Measurements from ENCODE around the gene NCAPH2.

NCAPH2 gene

DNA sequence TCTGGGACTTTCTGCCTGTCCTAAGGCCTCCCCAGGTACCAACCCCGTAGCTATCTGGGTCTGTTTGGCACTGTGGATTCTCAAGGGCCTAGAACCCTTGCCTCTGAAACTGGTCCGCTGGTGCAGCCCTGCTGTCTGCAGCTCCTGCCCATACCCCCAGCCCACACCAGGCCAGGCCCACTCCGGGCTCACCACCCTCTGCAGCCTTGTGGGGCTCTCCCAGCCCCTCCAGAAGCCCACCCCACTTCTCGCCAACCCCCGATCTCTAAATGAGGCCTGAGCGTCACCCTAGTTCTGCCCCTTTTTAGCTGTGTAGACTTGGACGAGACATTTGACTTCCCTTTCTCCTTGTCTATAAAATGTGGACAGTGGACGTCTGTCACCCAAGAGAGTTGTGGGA lies 42.4 kb downstream of the NCAPH2 start:
- FAIRE-seq: no peak

DNA sequence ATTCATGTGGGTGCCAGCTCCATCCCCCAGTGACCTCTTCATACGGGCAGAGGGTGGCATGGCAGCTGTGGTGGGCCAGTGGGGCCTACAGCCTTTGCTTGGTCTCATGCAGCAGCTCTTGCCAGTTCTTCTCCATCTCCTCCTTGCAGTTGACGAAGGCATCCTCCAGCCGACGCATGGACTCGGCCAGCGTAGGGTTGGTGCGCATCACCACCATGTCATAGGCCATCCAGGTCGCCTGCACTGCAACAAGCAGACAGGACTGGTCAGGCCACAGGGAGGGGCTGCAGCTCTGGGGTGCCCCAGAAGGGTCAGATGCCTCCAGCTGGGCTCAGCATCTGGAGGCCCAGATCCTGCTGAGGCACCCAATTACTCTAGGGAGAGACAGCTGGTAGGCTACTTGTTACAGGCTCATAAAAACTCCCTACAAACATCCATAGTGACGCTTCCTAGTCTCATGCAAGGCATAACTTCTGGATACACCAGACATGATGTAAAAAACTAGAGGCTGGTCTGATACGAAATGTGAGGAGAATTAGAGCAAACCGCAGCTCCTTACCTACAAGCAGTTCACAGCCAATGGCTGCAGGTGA lies 43.2 kb downstream of the NCAPH2 start:
- FAIRE-seq: no peak

DNA sequence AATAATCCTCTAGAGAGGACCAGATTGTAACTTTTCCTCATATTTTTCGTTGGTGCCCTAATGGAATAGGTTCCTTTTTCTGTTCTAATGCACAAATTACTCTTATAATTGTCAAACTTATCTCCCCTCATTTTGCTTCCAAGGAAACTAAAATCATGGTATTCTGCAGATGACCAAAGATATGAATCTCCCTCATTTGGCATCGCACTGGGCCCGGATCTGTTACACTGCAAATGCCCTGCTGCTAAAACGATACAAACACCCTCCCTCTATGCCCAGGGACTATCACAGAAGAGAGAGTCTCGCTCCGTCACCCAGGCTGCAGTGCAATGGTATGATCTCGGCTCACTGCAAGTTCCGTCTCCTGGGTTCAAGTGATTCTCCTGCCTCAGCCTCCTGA lies 45.3 kb downstream of the NCAPH2 start:
- no peak for FAIRE-seq

DNA sequence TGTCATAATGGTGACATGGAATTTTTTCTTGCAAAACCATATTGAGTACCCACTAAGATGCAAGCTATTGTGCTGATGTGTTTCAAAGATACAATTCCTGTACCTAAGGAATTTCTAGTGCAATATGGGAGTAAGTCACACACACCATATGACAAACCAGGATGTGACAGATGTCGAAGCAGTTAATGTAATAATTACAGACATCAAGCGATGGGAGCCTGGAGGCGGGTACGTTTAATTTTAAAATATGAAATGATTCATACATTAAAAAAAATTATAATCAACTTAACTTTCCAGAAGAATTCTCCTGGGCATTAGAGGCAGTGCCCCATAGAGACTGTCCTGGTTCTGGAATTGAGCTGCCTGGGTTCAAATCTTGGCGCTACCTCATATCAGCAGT lies 48.7 kb downstream of the NCAPH2 start:
- FAIRE-seq: no peak

DNA sequence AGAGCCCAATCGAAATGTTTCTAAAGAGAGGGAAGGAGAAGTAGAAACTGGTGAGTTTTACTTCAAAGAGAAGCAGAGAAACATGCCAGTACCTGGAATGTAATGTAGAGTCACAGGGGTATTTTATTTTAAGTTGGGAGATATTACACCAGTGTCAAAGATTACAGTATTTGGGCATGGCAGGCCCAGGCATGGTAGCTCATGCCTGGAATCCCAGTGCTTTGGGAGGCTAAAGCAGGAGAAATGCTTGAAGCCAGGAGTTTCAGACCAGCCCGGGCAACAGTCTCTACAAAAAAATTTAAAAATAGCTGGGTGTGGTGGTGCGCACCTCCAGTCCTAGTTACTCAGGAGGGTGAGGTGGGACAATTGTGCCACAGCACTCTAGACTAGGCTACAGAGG lies 52.0 kb downstream of the NCAPH2 start:
- no peak for FAIRE-seq

DNA sequence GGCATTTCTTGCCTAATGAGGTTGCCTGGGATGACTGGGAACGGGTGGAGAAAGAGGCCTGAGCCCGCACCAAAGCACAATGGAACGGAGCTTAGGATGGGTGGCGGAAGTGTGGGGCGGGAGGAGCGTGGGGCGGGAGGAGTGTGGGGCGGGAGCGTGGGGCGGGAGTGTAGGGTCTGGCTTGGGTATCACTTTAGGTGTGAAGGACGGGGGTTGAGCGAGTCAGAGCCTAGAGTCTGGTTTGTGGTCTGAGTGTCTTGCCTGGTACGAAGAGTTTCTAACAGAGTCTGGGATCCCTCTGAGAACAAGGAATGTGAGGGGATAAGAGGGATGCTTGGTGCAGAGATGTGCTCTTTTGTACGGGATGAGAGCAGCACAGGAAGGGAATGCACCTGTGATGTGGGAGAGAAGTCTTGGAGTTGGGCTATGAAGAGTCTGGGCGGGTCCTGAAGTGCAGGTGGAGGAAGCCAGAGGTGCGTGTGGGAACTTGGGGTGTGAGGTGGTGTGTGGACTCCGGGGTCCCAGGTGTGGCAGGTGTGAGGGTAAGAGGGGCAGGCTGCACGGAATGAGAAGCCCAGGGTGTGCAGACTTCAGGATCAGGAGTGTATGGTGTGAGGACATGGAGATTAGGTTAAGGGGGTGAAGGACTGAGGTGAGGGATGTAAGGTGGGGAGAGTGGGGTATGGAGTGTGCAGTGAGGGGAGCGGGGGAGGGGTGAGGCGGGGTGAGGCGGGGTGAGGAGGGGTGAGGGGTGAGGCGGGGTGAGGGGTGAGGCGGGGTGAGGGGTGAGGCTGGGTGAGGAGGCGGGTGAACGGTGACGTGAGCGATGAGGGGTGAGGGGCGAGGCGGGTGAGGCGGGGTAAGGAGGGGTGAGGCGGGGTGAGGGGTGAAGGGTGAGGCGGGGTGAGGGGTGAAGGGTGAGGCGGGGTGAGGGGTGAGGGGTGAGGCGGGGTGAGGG lies 53.7 kb downstream of the NCAPH2 start:
- no peak for FAIRE-seq

DNA sequence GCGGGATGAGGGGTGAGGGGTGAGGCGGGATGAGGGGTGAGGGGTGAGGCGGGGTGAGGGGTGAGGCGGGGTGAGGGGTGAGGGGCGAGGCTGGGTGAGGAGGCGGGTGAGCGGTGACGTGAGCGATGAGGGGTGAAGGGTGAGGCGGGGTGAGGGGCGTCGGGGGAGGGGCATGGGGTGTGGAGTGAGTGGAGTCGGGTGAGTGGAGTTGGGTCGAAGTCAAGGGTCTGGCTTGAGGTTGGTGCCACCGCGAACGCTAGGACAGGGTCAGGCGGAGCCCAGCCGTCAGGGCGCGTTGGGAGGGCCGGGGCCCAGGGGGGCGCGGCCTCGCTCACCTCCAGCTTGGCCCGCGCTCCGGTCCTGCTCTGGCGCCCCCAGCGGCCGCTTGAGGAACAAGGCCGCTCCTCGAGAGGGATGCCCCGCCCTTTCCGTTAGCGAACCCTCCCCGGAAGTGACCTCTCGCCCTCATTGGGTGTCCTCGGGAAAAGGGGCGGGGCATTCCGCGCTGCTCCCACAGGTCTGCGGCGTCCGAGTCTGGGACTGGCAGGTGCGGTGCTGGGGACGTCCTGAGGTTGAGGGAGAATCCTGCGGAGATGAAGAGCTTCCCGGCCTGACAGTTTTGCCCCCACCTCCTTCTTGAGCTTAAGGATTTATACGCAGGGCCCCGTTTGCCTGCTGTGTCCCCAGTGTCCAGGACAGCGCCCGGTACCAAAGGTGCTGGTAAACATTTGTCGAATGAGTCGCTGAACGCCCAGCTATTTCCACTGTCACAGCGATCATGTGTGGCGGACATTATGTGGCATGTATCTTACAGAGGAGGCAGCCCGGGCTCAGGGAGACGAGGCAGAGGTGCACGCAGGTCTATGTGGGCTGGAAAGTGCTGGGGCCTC lies 54.7 kb downstream of the NCAPH2 start, which contains the start of gene SYCE3:
TSS of gene SYCE3 (minus strand) at position 397 of the 890 bp plus-strand sequence. CDS start 6,514 bp downstream, outside the sequence.
- peak; percentile 58 for FAIRE-seq

DNA sequence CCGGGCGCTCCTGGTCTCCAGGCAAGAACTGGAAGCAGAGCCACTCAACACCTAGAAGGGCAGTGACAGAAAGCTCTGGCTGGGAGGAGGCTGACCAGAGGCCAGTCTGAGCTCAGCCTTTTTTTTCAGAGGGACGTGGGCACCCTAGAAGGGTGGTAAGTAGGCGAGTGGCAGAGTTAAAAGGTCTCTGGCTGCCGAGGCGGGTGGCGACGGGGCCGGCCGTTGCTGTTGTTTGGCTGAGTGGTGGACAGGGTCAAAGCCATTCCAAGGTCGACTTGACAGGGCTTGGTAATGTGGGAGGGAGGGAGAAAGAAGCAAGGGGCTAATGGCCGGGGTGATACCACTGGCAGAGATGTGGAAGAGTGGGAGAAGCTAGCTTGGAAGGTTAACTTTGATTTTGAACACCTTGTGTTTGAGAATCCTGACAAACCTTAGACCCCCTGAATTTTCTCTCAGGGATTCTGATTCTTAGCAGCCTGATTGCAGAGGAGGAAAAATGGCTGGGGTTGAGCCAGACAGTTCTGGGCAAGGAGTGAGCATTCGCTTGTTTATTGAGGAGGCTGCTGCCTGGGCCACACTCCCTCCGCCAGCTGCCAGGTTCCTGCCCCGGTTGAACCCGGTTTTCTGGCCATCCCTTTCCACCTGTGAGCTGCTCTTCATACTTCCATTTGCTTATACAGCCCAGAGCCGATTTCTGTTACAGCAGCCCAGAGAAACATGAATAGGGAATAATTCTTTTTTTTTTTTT lies 55.6 kb downstream of the NCAPH2 start:
- no peak for FAIRE-seq

DNA sequence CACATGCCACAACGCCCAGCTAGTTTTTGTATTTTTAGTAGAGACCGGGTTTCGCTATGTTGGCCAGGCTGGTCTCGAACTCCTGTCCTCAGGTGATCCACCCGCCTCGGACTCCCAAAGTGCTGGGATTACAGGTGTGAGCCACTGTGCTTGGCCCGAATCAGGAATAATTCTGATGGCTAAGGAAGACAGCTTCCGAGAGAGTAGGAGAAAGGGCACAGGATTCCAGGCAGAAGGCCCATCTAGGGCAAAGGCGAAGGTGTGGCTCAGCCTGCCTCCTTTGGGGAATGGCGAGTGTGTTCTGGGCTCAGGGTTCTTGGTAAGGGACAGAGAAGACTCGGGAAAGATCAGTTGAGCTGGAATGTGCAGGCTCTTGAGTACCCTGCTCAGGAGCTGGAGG lies 56.3 kb downstream of the NCAPH2 start:
- no peak for FAIRE-seq

DNA sequence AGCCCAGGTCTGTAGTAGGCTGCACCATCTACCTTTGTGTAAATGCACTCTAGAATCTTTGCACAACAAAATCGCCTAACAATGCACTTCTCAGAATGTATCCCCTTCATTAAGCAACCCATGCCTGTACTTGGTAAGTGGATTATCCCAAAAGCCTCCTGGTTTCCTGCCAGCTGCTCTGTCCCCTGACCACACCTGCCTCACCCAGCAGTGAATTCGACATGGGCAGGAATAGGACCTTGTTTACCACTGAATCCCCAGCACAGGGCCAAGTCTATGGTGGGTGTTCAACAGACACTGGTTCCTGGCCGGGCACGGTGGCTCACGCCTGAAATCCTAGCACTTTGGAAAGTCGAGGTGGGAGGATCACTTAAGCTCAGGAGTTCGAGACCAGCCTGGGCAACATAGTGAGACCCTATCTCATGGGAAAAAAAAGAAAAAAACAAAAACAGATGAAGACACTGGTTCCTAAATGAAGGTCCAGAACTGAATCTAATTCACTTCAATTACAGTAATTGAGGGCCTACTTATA lies 59.8 kb downstream of the NCAPH2 start:
- FAIRE-seq: no peak

DNA sequence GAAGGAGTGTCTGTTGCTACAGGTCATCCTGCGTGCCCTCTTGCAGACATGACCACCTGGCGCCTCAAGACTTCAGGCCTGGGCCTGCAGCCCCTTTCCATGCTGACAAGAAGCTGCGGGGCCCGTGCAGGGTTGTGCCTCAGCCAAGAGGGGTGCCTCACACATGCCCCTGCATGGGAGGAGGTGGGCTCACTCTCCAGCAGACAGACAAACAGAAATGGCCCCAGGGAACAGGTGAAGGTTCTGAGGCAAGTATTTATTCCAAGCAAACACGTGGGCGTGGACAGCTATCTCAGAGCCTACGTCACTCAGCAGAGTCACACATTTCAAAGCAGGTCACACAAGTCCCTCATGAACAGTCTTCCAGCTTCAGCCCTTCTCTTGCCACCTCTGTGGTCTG lies 60.6 kb downstream of the NCAPH2 start:
- no peak for FAIRE-seq

DNA sequence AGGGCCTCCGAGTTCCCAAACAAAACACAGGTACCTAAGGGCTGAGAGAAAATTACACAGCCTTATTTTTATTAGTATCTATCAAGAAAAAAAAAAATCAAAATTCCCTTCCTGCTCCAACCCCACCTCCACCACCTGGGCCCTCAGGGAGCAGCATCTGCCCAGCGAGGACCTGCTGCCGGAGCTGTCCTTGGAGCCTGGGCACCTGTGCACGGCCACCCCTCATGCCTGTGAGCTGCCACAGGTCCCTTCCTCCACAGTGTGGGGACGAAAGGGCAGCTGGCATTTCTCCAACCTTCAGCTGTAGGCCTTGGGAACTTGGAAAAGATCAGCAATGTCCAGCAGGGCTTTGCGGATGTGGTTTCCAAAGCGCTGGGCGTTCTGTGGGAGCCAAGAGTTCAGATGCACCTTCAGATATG lies 61.0 kb downstream of the NCAPH2 start:
- no peak for FAIRE-seq

DNA sequence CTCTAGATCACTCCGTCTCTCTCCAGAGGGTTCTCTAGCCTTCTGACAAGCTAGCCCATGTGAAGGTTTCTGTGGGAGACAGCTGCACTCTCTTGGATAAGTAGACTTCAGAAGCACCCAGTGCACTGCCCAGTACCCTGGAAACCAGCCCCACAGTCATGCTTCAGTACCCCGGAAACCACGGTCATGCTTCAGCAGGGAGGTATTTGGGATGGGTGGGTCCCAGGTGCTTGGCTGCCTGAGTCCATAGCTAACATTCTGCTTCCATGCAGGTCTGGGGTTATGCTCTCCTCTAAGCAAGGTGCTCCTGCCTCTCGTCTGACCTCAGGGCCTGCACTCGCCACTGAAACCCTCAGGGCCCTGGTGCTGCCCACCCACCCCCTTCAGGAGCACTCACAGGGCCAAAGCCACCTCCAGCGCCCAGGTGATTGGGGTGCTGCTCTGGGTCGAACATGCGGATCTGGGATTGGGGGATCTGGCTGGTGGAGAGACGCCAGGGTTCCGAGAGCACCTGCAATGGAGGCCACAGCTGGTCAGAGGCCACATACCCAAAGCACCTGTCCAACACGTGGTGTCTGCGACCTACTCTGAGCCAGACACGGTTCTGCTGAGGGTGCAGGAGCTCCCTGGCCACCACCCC lies 62.0 kb downstream of the NCAPH2 start:
- no peak for FAIRE-seq

DNA sequence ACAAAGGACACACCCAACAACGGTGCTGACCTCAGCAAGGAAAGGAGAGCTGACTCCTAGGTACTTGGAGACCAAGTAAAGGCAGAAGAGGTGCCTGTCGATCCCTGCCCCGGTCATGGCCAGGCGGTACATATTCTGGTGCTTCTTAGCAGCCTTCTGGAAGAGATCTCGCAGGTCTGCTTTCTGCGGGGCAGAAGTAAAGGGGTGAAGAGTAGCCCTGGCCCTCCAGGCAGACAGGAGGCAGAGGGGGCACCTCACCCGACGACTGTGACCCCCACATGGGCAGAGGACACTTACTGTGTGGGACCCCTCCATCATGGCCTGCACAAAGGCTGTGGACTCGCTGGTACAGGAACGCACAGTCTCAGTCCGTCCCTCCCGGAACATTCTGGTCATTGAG lies 62.8 kb downstream of the NCAPH2 start:
- FAIRE-seq: no peak

DNA sequence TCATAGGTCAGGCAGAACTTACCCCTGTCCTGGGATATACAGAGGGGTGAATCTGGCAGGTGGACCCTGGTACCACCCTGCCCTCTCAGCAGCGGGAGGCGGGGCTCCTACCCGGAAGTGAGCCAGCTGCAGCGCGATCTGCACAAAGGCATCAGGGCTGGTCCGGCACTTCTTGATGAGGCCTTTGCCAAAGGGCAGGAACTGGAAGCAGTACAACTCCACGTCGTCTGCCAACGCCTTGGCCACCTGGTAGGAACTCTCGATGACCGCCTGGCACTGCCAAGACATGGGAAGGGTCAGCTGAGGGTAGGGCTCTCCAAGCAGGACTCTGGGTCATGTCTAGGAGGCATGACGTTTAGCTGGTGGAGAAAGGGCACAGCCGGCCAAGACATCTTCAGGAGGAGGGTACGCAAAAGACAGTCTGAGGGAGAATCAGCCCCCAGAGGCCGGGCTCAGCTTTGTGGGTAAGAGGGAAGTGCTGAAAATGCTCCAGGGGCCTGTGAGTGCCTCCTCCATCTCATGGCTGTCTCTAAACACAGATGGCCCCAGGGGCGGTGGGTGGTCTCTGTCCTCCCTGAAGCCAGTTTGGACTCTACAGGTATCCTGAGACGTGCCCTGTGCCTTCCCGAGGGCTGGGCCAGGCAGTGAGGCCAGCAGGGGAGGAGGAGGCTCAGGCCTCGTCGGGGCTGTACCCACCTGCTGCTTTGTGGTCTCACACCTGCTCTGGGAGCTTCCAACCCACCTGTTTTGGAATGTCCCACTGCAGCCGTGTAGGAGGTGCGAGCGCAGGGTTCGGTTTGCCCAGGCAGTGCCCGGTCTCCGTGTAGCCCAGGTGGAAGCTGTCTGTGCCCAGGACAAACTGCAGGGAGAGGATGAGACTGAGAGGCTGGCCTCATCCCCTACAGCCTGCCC lies 63.5 kb downstream of the NCAPH2 start:
- no peak for FAIRE-seq

DNA sequence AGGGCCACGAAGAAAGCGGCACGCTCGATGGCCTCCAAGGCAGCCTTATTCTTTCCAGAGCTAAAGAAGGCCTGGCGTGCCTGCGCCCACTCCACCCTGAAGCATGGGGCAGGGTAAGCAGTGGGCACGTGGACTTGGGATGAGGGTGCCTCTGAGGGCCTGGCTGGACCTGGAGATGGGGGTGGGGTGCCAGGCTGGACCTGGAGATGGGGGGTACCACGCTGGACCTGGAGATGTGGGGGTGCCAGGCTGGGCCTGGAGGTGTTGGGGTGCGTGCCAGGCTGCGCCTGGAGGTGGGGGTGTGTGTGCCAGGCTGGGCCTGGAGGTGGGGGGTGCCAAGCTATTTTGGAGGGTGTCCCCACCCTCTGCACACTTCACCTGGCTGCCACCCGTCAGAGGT lies 64.9 kb downstream of the NCAPH2 start:
- no peak for FAIRE-seq

DNA sequence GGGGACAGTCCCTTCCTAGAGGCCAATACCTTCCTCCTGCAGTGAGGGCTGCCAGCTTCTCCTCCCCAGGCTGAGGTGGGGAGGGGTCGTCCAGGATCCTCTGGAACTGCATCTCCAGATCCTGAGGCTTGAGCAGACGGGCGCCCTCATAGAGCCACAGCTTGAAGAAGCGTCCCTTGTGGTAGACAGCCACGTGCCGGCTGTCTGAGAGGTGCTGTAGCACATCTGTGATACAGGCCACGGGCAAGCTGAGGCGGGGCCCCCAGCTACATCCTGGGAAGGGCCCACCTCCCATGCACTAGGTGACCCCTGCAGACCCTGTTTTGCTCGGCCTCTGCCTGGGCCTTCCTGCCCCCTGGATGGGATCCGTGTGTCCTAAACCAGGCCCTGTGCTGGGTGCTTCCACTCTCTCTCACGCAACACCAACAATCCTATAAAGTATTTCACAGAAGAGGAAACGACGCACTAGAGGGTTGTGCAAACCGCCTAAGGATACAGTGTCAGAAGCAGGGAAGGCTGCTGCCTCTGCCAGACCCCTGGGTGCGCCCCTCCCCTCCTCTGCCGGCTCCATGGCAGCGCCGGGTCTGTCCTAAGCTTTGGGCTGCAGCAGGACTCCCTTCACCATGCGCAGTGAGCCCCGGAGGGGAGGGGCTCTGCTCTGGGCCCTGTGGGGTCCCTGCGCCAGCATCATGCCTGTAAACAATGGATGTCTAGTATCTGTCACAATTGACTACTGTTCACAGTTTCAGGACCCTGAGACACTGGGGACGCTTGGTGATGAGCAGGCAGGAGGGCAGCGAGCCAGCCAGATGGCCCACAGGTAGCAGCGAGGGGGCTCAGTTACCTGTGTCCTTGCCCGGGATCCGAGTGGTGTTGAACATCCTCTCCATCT lies 65.7 kb downstream of the NCAPH2 start:
- FAIRE-seq: no peak

DNA sequence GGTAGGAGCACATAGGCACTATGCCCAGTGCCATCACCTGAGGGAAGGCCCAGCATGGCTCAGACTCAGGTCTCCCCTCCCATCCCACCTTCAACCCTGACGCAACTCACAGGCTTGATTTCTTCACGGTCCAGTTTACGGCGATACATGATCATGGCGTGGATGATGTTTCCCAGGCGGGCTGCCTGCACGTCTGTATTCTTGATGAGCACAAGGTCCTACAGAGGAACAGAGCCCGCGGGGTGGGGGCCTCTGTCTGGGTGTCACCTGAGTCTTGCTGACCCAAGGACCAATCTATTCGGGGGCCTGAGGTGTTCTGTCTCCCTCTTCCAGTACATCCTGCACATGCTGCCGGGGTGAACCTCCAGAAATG lies 66.3 kb downstream of the NCAPH2 start:
- no peak for FAIRE-seq

All from A204.1 (cell line).